ENCODE measurements around the gene RPS29. TPM values are rescaled to one million over a fixed set of nuclear protein-coding genes. Genes with fewer than 3 reads are reported as not detected.

The RPS29 gene
- total and polyA plus RNA-seq, 9 of the 15 experiments (the other 6 are each of a cell fraction or from before 2014, with no cell fraction given): 1,545 to 5,012 (median 2,448) TPM

DNA sequence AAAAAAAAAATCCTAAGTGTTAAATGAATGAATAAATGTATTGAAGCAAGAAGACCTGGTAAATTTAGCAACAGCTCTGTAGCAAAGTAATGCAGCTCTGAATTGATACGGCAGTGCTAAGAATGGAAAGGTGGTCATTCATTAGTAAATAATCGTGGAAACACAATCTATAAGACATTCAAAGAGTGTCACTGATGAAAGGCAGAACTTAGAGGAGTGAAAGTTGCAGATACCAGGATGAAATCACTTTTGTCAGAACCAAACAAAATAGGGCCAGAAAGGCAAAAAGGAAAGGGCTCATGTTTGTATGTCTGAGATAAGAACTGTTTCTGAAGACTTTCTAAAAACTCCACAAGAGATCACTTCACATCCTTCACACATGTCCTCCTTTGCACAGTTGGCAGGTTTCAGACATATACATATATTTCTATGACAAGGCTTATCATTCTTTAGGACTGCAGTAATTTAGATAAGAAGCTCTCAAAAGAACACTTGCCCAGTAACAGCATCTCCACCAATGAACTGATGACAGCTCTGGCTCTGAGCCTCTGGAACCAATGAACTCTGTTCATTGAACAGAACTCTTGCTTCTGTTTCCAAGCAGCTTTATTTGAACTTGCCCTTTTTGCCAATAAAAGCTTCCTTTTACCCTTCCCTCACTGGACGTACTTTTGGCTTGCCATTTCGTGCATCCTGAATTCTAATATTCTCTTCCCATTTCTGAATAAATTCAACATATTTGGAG is 8.3 kb upstream of the RPS29 start (continued):
- TF ChIP-seq, protein P1, sequence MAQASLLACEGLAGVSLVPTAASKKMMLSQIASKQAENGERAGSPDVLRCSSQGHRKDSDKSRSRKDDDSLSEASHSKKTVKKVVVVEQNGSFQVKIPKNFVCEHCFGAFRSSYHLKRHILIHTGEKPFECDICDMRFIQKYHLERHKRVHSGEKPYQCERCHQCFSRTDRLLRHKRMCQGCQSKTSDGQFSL (CRISPR knock-in tag; IDR thresholded peaks at IDR 0.05): no peak
- TF ChIP-seq, protein P1 (tag; IDR thresholded peaks at IDR 0.05): no peak
- TF ChIP-seq, protein P2, sequence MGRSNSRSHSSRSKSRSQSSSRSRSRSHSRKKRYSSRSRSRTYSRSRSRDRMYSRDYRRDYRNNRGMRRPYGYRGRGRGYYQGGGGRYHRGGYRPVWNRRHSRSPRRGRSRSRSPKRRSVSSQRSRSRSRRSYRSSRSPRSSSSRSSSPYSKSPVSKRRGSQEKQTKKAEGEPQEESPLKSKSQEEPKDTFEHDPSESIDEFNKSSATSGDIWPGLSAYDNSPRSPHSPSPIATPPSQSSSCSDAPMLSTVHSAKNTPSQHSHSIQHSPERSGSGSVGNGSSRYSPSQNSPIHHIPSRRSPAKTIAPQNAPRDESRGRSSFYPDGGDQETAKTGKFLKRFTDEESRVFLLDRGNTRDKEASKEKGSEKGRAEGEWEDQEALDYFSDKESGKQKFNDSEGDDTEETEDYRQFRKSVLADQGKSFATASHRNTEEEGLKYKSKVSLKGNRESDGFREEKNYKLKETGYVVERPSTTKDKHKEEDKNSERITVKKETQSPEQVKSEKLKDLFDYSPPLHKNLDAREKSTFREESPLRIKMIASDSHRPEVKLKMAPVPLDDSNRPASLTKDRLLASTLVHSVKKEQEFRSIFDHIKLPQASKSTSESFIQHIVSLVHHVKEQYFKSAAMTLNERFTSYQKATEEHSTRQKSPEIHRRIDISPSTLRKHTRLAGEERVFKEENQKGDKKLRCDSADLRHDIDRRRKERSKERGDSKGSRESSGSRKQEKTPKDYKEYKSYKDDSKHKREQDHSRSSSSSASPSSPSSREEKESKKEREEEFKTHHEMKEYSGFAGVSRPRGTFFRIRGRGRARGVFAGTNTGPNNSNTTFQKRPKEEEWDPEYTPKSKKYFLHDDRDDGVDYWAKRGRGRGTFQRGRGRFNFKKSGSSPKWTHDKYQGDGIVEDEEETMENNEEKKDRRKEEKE (IDR thresholded peaks at IDR 0.05; ENCODE audit: borderline replicate concordance in 1 of 2, control insufficient read depth in 1 of 2, low read depth in 2 of 2, low read length in 1 of 2): no peak
- TF ChIP-seq CCAR2 (IDR thresholded peaks at IDR 0.05; ENCODE audit: low read depth, low read length) (no peak), MED1 (CRISPR knock-in tag; IDR thresholded peaks at IDR 0.05; ENCODE audit: borderline replicate concordance) (no peak), ETV6 (IDR thresholded peaks at IDR 0.05; ENCODE audit: borderline replicate concordance in 1 of 2, low read depth in 2 of 2, low read length in 1 of 2) (no peak), ETV6 (CRISPR knock-in tag; IDR thresholded peaks at IDR 0.05; ENCODE audit: borderline replicate concordance) (no peak), ZC3H8 (IDR thresholded peaks at IDR 0.05) (no peak), KLF16 (IDR thresholded peaks at IDR 0.05) (peak; percentile 56; the same call in 1 of the 2 replicates), MTA2 (IDR thresholded peaks at IDR 0.05; ENCODE audit: low read depth) (no peak), NBN (IDR thresholded peaks at IDR 0.05; ENCODE audit: low read depth) (no peak; the same call in 1 of the 2 replicates), TCF7 (IDR thresholded peaks at IDR 0.05; ENCODE audit: borderline replicate concordance) (no peak), ZNF785 (CRISPR knock-in tag; IDR thresholded peaks at IDR 0.05) (no peak), MEIS2 (IDR thresholded peaks at IDR 0.05; ENCODE audit: partially characterized antibody) (peak; percentile 96), NUFIP1 (IDR thresholded peaks at IDR 0.05; ENCODE audit: partially characterized antibody) (no peak), TCF7L2 (IDR thresholded peaks at IDR 0.05; ENCODE audit: low read depth, low read length) (no peak), IRF2 (CRISPR knock-in tag; IDR thresholded peaks at IDR 0.05) (no peak), ARHGAP35 (IDR thresholded peaks at IDR 0.05; ENCODE audit: partially characterized antibody) (no peak), ZFPM2 (CRISPR knock-in tag; IDR thresholded peaks at IDR 0.05) (no peak), ILF3 (IDR thresholded peaks at IDR 0.05; ENCODE audit: borderline replicate concordance) (no peak), SMARCA4 (IDR thresholded peaks at IDR 0.05) (peak; percentile 78)
- TF ChIP-seq, protein P3, sequence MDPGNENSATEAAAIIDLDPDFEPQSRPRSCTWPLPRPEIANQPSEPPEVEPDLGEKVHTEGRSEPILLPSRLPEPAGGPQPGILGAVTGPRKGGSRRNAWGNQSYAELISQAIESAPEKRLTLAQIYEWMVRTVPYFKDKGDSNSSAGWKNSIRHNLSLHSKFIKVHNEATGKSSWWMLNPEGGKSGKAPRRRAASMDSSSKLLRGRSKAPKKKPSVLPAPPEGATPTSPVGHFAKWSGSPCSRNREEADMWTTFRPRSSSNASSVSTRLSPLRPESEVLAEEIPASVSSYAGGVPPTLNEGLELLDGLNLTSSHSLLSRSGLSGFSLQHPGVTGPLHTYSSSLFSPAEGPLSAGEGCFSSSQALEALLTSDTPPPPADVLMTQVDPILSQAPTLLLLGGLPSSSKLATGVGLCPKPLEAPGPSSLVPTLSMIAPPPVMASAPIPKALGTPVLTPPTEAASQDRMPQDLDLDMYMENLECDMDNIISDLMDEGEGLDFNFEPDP (CRISPR knock-in tag; IDR thresholded peaks at IDR 0.05): no peak
- TF ChIP-seq, protein P4, sequence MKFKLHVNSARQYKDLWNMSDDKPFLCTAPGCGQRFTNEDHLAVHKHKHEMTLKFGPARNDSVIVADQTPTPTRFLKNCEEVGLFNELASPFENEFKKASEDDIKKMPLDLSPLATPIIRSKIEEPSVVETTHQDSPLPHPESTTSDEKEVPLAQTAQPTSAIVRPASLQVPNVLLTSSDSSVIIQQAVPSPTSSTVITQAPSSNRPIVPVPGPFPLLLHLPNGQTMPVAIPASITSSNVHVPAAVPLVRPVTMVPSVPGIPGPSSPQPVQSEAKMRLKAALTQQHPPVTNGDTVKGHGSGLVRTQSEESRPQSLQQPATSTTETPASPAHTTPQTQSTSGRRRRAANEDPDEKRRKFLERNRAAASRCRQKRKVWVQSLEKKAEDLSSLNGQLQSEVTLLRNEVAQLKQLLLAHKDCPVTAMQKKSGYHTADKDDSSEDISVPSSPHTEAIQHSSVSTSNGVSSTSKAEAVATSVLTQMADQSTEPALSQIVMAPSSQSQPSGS (CRISPR knock-in tag; IDR thresholded peaks at IDR 0.05): no peak
